B cell (primary cell): ENCODE results near the gene ZFP64. TPM values are rescaled to one million over a fixed set of nuclear protein-coding genes. Genes with fewer than 3 reads are reported as not detected.

Experiments
- ATAC-seq: fragments of 200-7000 bp; cut with Tn5 transposase; one replicate; pipeline ENCODE4 v1.10.0; 2021; ENCODE audit warnings: low read depth, mild to moderate bottlenecking, moderate number of reproducible peaks, moderate library complexity
- CTCF ChIA-PET: fragments of 350-600 bp; sonication (Branson Sonifier 250); formaldehyde crosslinking; loops from one replicate; lab custom pipeline; 2021; ENCODE audit warnings: antibody characterized with exemption, inconsistent platforms; lab: Charles Lee
- POLR2A ChIA-PET: fragments of 350-600 bp; sonication (Branson Sonifier 250); formaldehyde crosslinking; loops from one replicate; lab custom pipeline; 2021; ENCODE audit warnings: antibody characterized with exemption; lab: Charles Lee
- DNase-seq: peaks from one replicate; pipeline ENCODE4 v3.0.0; 2013
- H2AFZ ChIP-seq: 2 replicates; pipeline ENCODE4 v1.6.1; 2012; ENCODE audit warnings: mild to moderate bottlenecking, low read depth, low read length; ENCODE audit not compliant: insufficient read depth, poor library complexity, severe bottlenecking
- H3K27ac ChIP-seq, 2 donors: 1 replicate in 1 of 2; 2 replicates in 1 of 2; pipeline ENCODE4 v1.5.1; 2012 to 2013; ENCODE audit warnings: low read length in 2 of 2, mild to moderate bottlenecking in 2 of 2, moderate library complexity in 1 of 2
- H3K27me3 ChIP-seq, 4 experiments: fragments of 200-600 bp in 1 of 4; sonication (generic) in 1 of 4; replicated peaks in 1 of 4; 1 replicate in 2 of 4; 2 replicates in 2 of 4; pipeline versions ENCODE4 v1.6.1 to v1.7.0; 2013 to 2016; ENCODE audit warnings: low read length in 3 of 4, mild to moderate bottlenecking in 2 of 4, mixed read lengths in 1 of 4, moderate library complexity in 1 of 4; ENCODE audit not compliant: insufficient read depth in 4 of 4, control insufficient read depth in 3 of 4; ENCODE audit errors: control extremely low read depth in 1 of 4
- H3K36me3 ChIP-seq, 2 experiments: replicated peaks in 1 of 2; 1 replicate in 1 of 2; 2 replicates in 1 of 2; pipeline versions ENCODE4 v1.6.1 to v1.7.1; 2013; ENCODE audit warnings: low read length in 1 of 2; ENCODE audit not compliant: insufficient read depth in 2 of 2, control insufficient read depth in 1 of 2; ENCODE audit errors: control extremely low read depth in 1 of 2, extremely low read depth in 1 of 2
- H3K4me1 ChIP-seq, 2 donors: fragments of 200-600 bp in 1 of 2; sonication (generic) in 1 of 2; 1 replicate in 1 of 2; 2 replicates in 1 of 2; pipeline versions ENCODE4 v1.5.1 to v1.6.1; 2013 to 2017; ENCODE audit warnings: low read length in 2 of 2; ENCODE audit not compliant: control insufficient read depth in 2 of 2, insufficient read depth in 2 of 2
- H3K4me2 ChIP-seq: replicated peaks from 2 replicates; pipeline ENCODE3; 2012; ENCODE audit warnings: mild to moderate bottlenecking, low read depth, low read length; ENCODE audit not compliant: poor library complexity, severe bottlenecking
- H3K4me3 ChIP-seq, 5 experiments: fragments of 200-600 bp in 1 of 5; sonication (generic) in 1 of 5; 1 replicate in 3 of 5; 2 replicates in 2 of 5; pipeline versions ENCODE4 v1.5.1 to v1.7.0; 2011 to 2016; ENCODE audit warnings: low read length in 4 of 5, mild to moderate bottlenecking in 4 of 5, low read depth in 2 of 5, control low read depth in 1 of 5, moderate library complexity in 1 of 5; ENCODE audit not compliant: insufficient read depth in 1 of 5; ENCODE audit errors: control extremely low read depth in 1 of 5, extremely low read depth in 1 of 5
- H3K79me2 ChIP-seq: fragments of 200-600 bp; sonication (generic); one replicate; pipeline ENCODE4 v1.6.0; 2016; ENCODE audit warnings: low read length; ENCODE audit not compliant: control insufficient read depth, insufficient read depth
- H3K9ac ChIP-seq: fragments of 200-600 bp; sonication (generic); 2 replicates; pipeline ENCODE4 v1.6.1; 2017; ENCODE audit warnings: mild to moderate bottlenecking, low read length, moderate library complexity
- H3K9me3 ChIP-seq, 3 donors: one replicate each; pipeline versions ENCODE4 v1.6.1 to v1.7.1; 2013; ENCODE audit warnings: low read length in 2 of 3; ENCODE audit not compliant: control insufficient read depth in 2 of 3, insufficient read depth in 1 of 3; ENCODE audit errors: control extremely low read depth in 1 of 3
- H4K20me1 ChIP-seq: 2 replicates; pipeline ENCODE4 v1.6.0; 2012; ENCODE audit warnings: mild to moderate bottlenecking, low read length; ENCODE audit not compliant: insufficient read depth, control insufficient read depth, poor library complexity, severe bottlenecking
- H3K27ac Mint-ChIP-seq: one replicate; pipeline ENCODE4 v1.8.0; 2021; ENCODE audit warnings: mixed read lengths
- H3K27me3 Mint-ChIP-seq: one replicate; pipeline ENCODE4 v1.8.0; 2021; ENCODE audit warnings: mixed read lengths
- H3K4me1 Mint-ChIP-seq: one replicate; pipeline ENCODE4 v1.8.0; 2021; ENCODE audit warnings: mixed read lengths
- H3K4me3 Mint-ChIP-seq: one replicate; pipeline ENCODE4 v1.8.0; 2021; ENCODE audit warnings: mixed read lengths
- H3K9me3 Mint-ChIP-seq: one replicate; pipeline ENCODE4 v1.8.0; 2022; ENCODE audit warnings: mixed read lengths; ENCODE audit not compliant: insufficient read depth
- CTCF ChIP-seq: fragments of 200-600 bp; IDR thresholded peaks from one replicate; pipeline ENCODE4 v1.8.0; 2022; ENCODE audit warnings: antibody characterized with exemption, mild to moderate bottlenecking
- EZH2 ChIP-seq: IDR thresholded peaks from 2 replicates; pipeline ENCODE4 v1.6.1; 2012; ENCODE audit warnings: borderline replicate concordance, low read depth, mild to moderate bottlenecking, moderate library complexity, low read length; ENCODE audit not compliant: insufficient read depth, poor library complexity, severe bottlenecking
- WGBS: methylation state at CpG from one replicate; pipeline ENCODE4 v1.1.5; 2013; ENCODE audit warnings: missing lambda C conversion rate; ENCODE audit not compliant: insufficient coverage; 5-methylcytosine and 5-hydroxymethylcytosine counted together
- intact Hi-C: fragments of 100-400 bp; cut with micrococcal nuclease; formaldehyde crosslinking; loops from one replicate; pipeline ENCODE4 v1.10.0; 2022
- polyA plus RNA-seq: library from polyadenylated mRNA; depleted of rRNA; stranded (reverse); fragments of >200 nt; gene quantifications from 2 replicates; pipeline ENCODE4 v1.2.3, GENCODE V29; 2012
- total RNA-seq, 2 donors: library from RNA; stranded (reverse); fragments of 120-200 nt in 1 of 2; gene quantifications; 1 replicate in 1 of 2; 2 replicates in 1 of 2; pipeline versions ENCODE4 v1.2.3 to v1.2.4, GENCODE V29; 2013 to 2022

Gene ZFP64
- total and polyA plus RNA-seq, 2 donors (not counting 1 experiment from before 2014, with no cell fraction given), result 14.2 to 15.1 TPM

GRCh38 chr20:52160621-52161204, 30.9 kb downstream of the ZFP64 start:
- no peaks in the 10 kb centered on the region for H3K79me2 ChIP-seq
- TF ChIP-seq CTCF (no peak), EZH2 (no peak)
- H3K27me3 ChIP-seq, result no peaks in the 10 kb centered on the region
- POLR2A ChIA-PET, result no interaction called here
- H3K4me2 ChIP-seq, result no peak overlapping the region
- H3K36me3 ChIP-seq, result peaks cover 4 to 55% of the 10 kb centered on the region in 2 experiments
- CTCF ChIA-PET, result no interaction called here
- H3K9ac ChIP-seq, result no peak overlapping the region
- H3K27ac Mint-ChIP-seq, result no peak overlapping the region
- H3K4me1 ChIP-seq, result no peaks in the 10 kb centered on the region
- no peaks in the 10 kb centered on the region for H3K27me3 Mint-ChIP-seq
- intact Hi-C loops, result no loop called here
- ATAC-seq, result no peak
- peaks cover 1 to 3% (median 2%) of the 10 kb centered on the region in 3 donors for H3K9me3 ChIP-seq
- H3K4me3 ChIP-seq, result no peak overlapping the region
- no peak overlapping the region for H3K4me3 Mint-ChIP-seq
- no peaks in the 10 kb centered on the region for H4K20me1 ChIP-seq
- no peak overlapping the region for H2AFZ ChIP-seq
- no peak for DNase-seq
- WGBS, result 94% methylated on average over 6 of the region's 9 CpGs
- H3K27ac ChIP-seq, result no peak overlapping the region
- no peaks in the 10 kb centered on the region for H3K9me3 Mint-ChIP-seq
- H3K4me1 Mint-ChIP-seq, result no peaks in the 10 kb centered on the region

DNA sequence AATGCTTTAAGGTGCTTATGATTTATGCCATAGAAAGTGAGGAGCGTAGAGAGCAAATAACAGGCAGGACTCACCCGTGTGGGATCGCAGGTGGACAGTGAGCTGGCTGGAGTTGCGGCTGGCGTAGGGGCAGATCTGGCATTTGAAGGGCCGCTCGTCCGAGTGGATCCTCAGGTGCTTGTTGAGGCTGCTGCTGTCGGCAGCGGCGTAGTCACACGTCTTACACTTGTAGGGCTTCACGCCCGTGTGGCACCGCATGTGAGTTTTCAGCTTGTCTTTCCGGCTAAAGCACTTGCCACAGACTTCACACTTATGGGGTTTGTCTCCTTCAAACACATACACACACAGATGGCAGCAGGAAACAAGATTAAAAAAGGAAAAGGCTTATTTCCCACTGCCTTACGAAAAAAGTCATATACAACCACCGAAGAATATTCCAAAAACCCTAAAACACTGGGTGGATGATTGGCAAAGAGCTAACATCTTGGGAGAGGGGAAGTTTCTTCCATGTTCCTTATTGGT, 31.5 kb downstream of the ZFP64 start:
- DNase-seq (no peak), ATAC-seq (no peak)
- intact Hi-C loops, result no loop called here
- H3K79me2 ChIP-seq, result no peaks in the 10 kb centered on the region
- peaks cover 1 to 3% (median 2%) of the 10 kb centered on the region in 3 donors for H3K9me3 ChIP-seq
- no peaks in the 10 kb centered on the region for H3K9me3 Mint-ChIP-seq
- no peak overlapping the region for H3K27ac Mint-ChIP-seq
- ChIA-PET CTCF (no interaction called here), POLR2A (no interaction called here)
- peaks cover 6 to 57% of the 10 kb centered on the region in 2 experiments for H3K36me3 ChIP-seq
- H3K4me1 Mint-ChIP-seq, result no peaks in the 10 kb centered on the region
- no peak for TF ChIP-seq EZH2
- TF ChIP-seq CTCF, result no peak
- no peak overlapping the region for H3K4me3 ChIP-seq
- H3K4me1 ChIP-seq, result no peaks in the 10 kb centered on the region
- H2AFZ ChIP-seq, result no peak overlapping the region
- no peaks in the 10 kb centered on the region for H4K20me1 ChIP-seq
- no peaks in the 10 kb centered on the region for H3K27me3 Mint-ChIP-seq
- no peak overlapping the region for H3K4me3 Mint-ChIP-seq
- H3K9ac ChIP-seq, result no peak overlapping the region
- no peaks in the 10 kb centered on the region for H3K27me3 ChIP-seq
- no peak overlapping the region for H3K27ac ChIP-seq
- 97% methylated on average over 16 of the region's 18 CpGs for WGBS
- H3K4me2 ChIP-seq, result no peak overlapping the region
